Activated CD8-positive, alpha-beta T cell treated with anti-CD3 and anti-CD28 coated beads for 36 hours (primary cell): ENCODE measurements around the gene CTDSPL. TPM values are rescaled to one million over a fixed set of nuclear protein-coding genes. Genes with fewer than 3 reads are reported as not detected.

Experiments
- ATAC-seq: fragments of 200-7000 bp; cut with Tn5 transposase; one replicate; pipeline ENCODE4 v1.10.0; 2021; ENCODE audit warnings: mild to moderate bottlenecking, moderate library complexity
- CTCF ChIA-PET: fragments of 350-600 bp; sonication (Branson Sonifier 250); formaldehyde crosslinking; loops from one replicate; lab custom pipeline; 2021; ENCODE audit warnings: antibody characterized with exemption; lab: Charles Lee
- POLR2A ChIA-PET: fragments of 350-600 bp; sonication (Branson Sonifier 250); formaldehyde crosslinking; loops from one replicate; lab custom pipeline; 2021; ENCODE audit warnings: antibody characterized with exemption; lab: Charles Lee
- DNase-seq: peaks from one replicate; pipeline ENCODE4 v3.0.0-alpha.2; 2020
- H3K27ac Mint-ChIP-seq: one replicate; pipeline ENCODE4 v1.8.0; 2021; ENCODE audit warnings: mild to moderate bottlenecking, mixed read lengths
- H3K27me3 Mint-ChIP-seq: one replicate; pipeline ENCODE4 v1.8.0; 2021; ENCODE audit warnings: mixed read lengths
- H3K36me3 Mint-ChIP-seq: one replicate; pipeline ENCODE4 v1.8.0; 2021; ENCODE audit warnings: low read depth, mixed read lengths
- H3K4me1 Mint-ChIP-seq: one replicate; pipeline ENCODE4 v1.8.0; 2021; ENCODE audit warnings: low read depth, mixed read lengths
- H3K4me3 Mint-ChIP-seq: one replicate; pipeline ENCODE4 v1.8.0; 2021; ENCODE audit warnings: mild to moderate bottlenecking, moderate library complexity, mixed read lengths
- H3K9me3 Mint-ChIP-seq: one replicate; pipeline ENCODE4 v1.8.0; 2021; ENCODE audit warnings: mixed read lengths
- intact Hi-C: fragments of 100-400 bp; cut with micrococcal nuclease; formaldehyde crosslinking; loops from one replicate; pipeline ENCODE4 v1.10.0; 2022
- total RNA-seq, 2 experiments: library from RNA; stranded (reverse); gene quantifications; one replicate each; pipeline ENCODE4 v1.2.3, GENCODE V29; 2021
- TF ChIP-seq, protein P1 (sequence below): fragments of 200-600 bp; IDR thresholded peaks from one replicate; pipeline ENCODE4 v1.8.0; 2022; ENCODE audit warnings: antibody characterized with exemption, mild to moderate bottlenecking

Gene CTDSPL
- total RNA-seq, 2 experiments from 2014 or later = 1.2 to 1.7 TPM

DNA sequence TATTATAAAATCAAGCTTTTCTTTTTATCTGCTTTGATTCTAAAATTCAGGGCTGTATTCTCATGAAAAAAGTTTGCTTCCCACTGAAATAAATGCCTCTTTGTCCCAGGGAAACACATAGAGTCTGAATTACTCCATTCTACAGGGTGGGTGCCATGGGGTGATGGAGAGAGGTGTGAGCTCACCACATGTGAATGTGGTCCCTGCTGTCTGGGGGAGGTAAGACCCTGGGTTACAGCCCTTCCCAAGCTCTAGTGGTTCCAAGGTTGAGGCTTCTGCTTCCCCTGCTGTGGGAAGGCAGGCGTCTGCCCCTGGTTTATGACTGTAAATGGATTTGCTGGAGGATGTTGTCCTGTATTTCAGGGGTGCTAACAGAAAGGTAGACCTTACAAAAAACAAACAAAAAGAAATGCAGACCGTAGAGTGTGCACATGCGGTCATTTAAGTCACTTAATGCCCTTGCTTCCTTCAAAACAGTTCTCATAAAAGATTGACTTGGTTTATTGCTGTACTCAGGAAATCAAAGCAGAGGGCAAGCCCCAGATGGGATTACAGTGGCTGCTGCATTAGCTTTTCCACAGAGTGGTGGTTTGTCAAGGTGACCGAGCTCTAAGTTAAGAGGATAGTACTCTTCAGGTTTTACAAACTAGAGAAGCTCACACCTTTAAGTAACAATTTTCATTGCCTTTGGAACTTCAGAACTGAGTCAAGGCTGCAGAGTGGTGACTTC, 49.2 kb downstream of the CTDSPL start:
- CTCF ChIA-PET = interaction anchor here (0.5 to 3.2 kb wide), 6 partner anchors 11 to 64 kb away, joined by 3 to 19 read pairs (median 4); no protein-coding TSS in a partner anchor
- no peak overlapping the region for H3K4me3 Mint-ChIP-seq

DNA sequence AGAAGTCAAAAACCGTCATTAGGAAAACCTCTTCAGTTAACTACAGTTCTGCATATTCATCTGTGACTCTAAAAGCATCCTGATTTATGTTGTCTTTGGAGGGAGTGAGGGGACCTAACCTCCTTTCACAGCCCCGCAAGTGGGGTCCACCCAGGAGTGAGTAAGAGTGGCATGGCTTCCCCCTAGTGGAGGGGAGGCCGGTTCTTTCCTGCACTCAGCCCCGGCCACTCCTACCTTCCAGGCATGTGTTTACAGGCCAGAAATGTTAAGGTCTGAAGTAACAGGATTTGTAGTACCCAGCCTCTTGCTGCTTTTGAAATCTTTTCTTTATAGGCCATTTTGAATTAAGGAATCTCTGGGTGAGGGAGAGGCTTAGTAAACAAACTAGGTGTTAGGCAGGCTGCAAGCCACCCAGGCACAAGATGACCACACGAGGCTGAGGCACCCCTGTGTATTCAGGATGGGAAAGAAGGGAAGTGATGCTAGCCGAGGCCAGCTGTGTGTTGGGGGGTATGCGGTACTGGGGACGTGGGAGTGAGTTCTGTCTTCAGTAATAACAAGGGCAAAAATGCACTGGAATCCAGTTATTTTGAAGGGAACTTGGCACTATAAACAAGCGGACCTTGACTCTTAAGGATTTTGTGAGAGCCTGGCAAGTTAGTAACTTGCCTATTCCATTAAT, 50.5 kb downstream of the CTDSPL start:
- H3K4me3 Mint-ChIP-seq = no peak overlapping the region
- ChIA-PET POLR2A (interaction anchor here (0.9 kb wide), 1 partner anchor 547 kb away, joined by 3 read pairs; no protein-coding TSS in a partner anchor), CTCF (no interaction called here)
- peaks cover 9% of the 10 kb centered on the region for H3K4me1 Mint-ChIP-seq
- no peak for ATAC-seq
- no peak overlapping the region for H3K27ac Mint-ChIP-seq
- no peaks in the 10 kb centered on the region for H3K36me3 Mint-ChIP-seq
- TF ChIP-seq, protein P1, sequence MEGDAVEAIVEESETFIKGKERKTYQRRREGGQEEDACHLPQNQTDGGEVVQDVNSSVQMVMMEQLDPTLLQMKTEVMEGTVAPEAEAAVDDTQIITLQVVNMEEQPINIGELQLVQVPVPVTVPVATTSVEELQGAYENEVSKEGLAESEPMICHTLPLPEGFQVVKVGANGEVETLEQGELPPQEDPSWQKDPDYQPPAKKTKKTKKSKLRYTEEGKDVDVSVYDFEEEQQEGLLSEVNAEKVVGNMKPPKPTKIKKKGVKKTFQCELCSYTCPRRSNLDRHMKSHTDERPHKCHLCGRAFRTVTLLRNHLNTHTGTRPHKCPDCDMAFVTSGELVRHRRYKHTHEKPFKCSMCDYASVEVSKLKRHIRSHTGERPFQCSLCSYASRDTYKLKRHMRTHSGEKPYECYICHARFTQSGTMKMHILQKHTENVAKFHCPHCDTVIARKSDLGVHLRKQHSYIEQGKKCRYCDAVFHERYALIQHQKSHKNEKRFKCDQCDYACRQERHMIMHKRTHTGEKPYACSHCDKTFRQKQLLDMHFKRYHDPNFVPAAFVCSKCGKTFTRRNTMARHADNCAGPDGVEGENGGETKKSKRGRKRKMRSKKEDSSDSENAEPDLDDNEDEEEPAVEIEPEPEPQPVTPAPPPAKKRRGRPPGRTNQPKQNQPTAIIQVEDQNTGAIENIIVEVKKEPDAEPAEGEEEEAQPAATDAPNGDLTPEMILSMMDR = no peak
- peaks cover 2% of the 10 kb centered on the region for H3K9me3 Mint-ChIP-seq
- intact Hi-C loops = no loop called here
- no peak for DNase-seq
- peaks cover 2% of the 10 kb centered on the region for H3K27me3 Mint-ChIP-seq

More for the DNA sequence above, 49.2 kb downstream of the CTDSPL start:
- Mint-ChIP-seq H3K9me3 (peaks cover 2% of the 10 kb centered on the region), H3K4me1 (peaks cover 22% of the 10 kb centered on the region), H3K36me3 (no peaks in the 10 kb centered on the region), H3K27me3 (peaks cover 2% of the 10 kb centered on the region), H3K27ac (no peak overlapping the region)
- TF ChIP-seq, protein P1 = no peak
- intact Hi-C loops = no loop called here
- POLR2A ChIA-PET = interaction anchor here (1.2 kb wide), 1 partner anchor 51 kb away, joined by 3 read pairs; no protein-coding TSS in a partner anchor
- no peak for ATAC-seq
- DNase-seq = no peak

DNA sequence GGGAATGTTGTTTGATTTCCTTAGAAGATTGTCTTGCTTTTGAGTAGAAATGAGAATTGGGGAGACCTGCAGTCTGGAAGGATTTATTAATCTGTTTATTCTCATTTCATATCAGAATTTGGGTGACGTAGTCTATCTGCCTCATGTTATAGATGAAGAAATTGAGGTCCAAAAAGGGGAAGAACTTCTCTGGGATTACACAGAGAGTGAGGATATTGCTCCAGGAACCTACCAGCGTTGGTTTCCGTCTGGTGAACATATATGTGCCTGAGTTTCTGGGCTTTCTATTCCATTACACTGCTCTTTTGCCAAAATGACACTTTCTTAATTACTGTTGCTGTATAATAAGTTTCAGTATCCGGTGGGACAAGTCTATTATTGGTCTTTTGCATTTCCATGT, 51.8 kb downstream of the CTDSPL start:
- ChIA-PET CTCF (no interaction called here), POLR2A (no interaction called here)
- Mint-ChIP-seq H3K36me3 (no peaks in the 10 kb centered on the region), H3K27me3 (peaks cover 2% of the 10 kb centered on the region), H3K4me3 (no peak overlapping the region), H3K4me1 (no peaks in the 10 kb centered on the region), H3K27ac (no peak overlapping the region), H3K9me3 (peaks cover 2% of the 10 kb centered on the region)
- DNase-seq = no peak
- TF ChIP-seq, protein P1 = no peak
- intact Hi-C loops = no loop called here
- ATAC-seq = no peak

DNA sequence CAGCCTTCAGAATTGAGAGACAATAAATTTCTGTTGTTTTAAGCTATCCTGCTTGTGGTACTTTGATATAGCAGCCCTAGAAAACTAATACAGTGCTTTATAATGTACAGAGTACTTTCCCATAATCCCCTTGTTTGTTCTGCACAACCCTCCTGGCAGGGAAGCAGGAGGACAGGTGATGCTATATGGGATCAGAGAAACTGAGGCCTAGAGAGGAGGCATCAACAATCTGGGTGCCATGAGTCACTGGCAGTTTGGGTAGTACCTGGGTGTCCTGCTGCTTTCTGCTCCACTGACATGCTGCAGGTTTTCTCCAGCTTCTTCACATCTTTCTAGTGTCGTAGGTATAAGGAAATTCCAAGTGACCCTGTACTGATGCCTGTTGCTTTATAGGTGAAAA, 55.0 kb downstream of the CTDSPL start:
- no peaks in the 10 kb centered on the region for H3K4me1 Mint-ChIP-seq
- H3K4me3 Mint-ChIP-seq = no peak overlapping the region
- POLR2A ChIA-PET = no interaction called here
- no peaks in the 10 kb centered on the region for H3K36me3 Mint-ChIP-seq
- TF ChIP-seq, protein P1 = no peak
- no peak overlapping the region for H3K27ac Mint-ChIP-seq
- no peak for ATAC-seq
- peaks cover 2% of the 10 kb centered on the region for H3K9me3 Mint-ChIP-seq
- intact Hi-C loops = no loop called here
- CTCF ChIA-PET = interaction anchor here (2.0 kb wide), 1 partner anchor 14 kb away, joined by 8 read pairs; no protein-coding TSS in a partner anchor
- no peak for DNase-seq
- peaks cover 2% of the 10 kb centered on the region for H3K27me3 Mint-ChIP-seq

DNA sequence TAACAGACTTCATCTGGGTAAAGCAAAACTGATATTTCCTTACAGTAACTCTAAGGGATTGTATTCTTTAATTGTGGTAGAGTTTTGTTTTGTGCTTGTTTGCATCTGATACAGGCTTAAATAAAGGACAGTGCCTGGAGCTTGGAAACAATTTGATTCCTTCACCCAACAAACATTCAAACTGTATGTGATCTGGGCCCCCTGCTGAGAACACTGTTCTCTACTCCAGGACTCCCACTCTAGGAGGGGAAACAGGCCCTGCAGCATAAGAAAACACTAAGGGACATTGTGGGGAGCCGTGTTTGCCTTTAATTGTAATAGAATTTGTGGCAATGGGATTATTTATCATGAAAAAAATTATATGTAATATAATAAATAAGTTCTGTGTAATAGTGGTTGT, 56.9 kb downstream of the CTDSPL start:
- ATAC-seq (no peak), DNase-seq (no peak)
- TF ChIP-seq, protein P1 = no peak
- POLR2A ChIA-PET = no interaction called here
- Mint-ChIP-seq H3K27ac (no peak overlapping the region), H3K9me3 (peaks cover 2% of the 10 kb centered on the region), H3K36me3 (no peaks in the 10 kb centered on the region), H3K4me1 (peaks cover 3% of the 10 kb centered on the region), H3K27me3 (no peaks in the 10 kb centered on the region), H3K4me3 (no peak overlapping the region)
- CTCF ChIA-PET = interaction anchor here (0.7 kb wide), 1 partner anchor 49 kb away, joined by 3 read pairs; no protein-coding TSS in a partner anchor
- intact Hi-C loops = no loop called here
